Non-pigmented ciliary epithelial cell (primary cell): ENCODE results near the gene UBAC2.
A peak's percentile ranks its signal among the peaks of the same experiment; 100 is the strongest.
"Not testable (repeated sequence)": the region's sequence is repeated elsewhere in the genome, so short reads cannot be mapped to it uniquely, and the experiment has no call there.

Source experiments
- DNase-seq: peaks from one replicate; pipeline ENCODE4 v3.0.0-alpha.2; 2010; ENCODE audit warnings: low read depth

UBAC2 gene

GRCh38 chr13:99249178-99249577 is 48.5 kb downstream of the UBAC2 start:
- DNase-seq = not testable (repeated sequence)

- DNase-seq = not testable (repeated sequence)
Observed at GRCh38 chr13:99249606-99250005, 49.0 kb downstream of the UBAC2 start.

DNA sequence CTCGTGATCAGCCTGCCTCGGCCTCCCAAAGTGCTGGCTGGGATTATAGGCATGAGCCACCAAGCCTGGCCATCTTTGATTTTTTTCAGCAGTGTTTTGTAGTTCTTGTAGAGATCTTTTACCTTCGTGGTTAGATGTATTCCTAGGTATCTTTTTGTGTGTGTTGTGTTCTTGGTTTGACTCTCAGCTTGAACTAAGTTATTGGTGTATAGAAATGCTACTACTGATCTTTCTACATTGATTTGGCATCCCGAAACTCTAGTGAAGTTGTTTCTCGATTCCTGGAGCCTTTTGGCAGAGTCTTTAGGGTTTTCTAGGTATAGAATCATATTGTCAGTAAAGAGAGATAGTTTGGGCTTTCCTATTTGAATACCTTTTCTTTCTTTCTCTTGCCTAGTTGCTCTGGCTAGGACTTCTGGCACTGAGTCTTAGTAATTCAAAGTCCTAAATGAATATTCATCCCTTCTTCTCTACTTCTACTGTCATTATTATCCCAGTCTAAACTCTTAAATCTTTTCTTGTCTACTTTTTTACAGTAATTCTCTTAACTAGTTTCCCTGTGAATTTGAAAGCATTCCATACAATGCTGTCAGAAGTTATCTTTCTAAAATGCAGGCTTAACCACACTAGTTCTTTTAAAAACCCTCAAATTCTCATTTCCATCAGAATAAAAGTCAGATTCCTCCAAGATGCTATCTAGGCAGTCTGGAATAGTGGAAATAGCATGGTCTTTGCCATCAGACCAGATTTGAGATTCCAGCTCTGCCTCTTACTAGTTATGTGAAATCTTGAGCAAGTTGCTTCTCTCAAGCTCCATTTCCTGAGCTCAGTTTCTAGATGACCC is 50.5 kb downstream of the UBAC2 start:
- no peak for DNase-seq

GRCh38 chr13:99251921-99252320 is 51.3 kb downstream of the UBAC2 start:
- DNase-seq = no peak

- DNase-seq = no peak
Observed at GRCh38 chr13:99254830-99255229, 54.2 kb downstream of the UBAC2 start.

DNA sequence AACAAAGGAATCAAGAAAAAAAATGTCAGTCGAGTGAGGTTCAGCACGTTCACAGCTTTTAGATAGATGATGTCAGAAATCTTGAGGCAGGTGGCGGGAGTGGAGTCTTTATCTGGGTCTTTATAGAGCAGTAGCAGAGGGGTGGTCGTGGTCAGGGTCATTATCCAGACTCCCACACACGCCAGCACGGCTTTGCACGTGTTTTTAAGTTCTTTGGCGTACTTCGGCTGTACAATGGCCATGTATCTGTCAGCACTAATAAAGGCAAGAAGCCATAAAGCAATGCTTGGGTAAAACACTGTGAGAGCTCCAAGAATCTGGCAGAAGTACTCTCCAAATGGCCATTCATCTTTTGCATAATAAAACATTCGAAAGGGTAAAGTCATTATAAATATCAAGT is 54.6 kb downstream of the UBAC2 start:
- no peak for DNase-seq

- DNase-seq = no peak
Observed at GRCh38 chr13:99256283-99256682, 55.6 kb downstream of the UBAC2 start.

DNA sequence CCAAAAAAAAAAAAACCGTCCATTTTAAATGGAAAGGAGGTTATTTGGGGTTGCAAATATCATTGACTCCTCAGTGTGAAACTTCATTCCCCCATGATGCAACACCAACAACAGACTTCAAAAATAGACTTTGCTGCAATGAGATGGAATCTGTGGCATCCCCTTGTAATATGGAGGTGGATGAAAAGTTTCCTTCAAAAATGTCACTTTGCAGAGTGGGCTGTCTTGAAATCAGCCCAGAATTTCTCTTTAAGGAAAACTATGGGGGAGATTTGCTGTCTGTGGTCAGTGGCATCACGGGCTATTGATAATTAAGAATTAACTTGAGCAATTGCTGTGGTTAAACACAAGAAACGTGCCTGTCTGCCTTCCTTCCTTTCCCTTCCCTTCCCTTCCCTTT is 56.1 kb downstream of the UBAC2 start:
- peak; percentile 34 for DNase-seq

DNA sequence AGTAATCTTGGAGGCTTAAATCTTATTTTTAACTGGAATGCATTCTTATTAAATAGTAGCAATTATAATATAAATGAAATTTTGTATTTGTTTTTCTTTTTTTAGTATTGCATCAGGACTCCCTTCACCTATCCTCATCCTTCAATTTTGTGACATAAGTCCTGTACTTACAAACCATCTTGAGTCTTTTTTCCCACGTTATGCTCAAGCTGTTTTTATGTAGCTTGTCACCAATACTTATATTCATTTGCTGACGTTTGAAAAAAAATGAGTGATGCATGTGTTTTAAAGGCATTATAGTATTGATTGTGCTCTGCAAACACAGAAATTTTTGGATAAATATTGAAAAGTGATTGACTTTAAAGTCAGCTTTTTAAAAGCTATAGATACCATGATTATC is 56.6 kb downstream of the UBAC2 start:
- DNase-seq = no peak

GRCh38 chr13:99258210-99258860 is 57.7 kb downstream of the UBAC2 start, which contains the start of gene GPR18:
GPR18 (minus strand) TSS chr13:99258379; CDS start chr13:99255872, 2,507 bp downstream.
- no peak for DNase-seq

DNA sequence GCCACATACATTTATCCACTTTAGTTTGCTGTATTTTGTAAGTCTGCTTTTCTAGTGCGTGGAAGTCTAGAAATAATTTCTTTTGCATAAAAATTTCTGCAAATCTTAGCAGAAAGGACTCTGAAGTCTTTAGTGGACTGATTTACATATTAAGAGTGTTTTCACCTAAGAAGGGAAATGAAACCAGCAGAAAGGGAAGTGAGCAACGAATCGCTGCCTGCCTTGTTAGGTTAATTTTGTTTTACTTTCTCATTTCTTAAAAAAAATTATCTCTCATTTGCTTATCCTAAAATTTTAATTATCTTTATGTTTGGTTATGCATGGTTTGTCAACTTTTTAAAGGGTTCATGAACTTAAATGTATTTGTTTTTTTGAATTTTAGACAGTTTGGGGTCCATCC is 58.3 kb downstream of the UBAC2 start:
- no peak for DNase-seq

GRCh38 chr13:99260216-99260615 is 59.6 kb downstream of the UBAC2 start:
- no peak for DNase-seq

DNA sequence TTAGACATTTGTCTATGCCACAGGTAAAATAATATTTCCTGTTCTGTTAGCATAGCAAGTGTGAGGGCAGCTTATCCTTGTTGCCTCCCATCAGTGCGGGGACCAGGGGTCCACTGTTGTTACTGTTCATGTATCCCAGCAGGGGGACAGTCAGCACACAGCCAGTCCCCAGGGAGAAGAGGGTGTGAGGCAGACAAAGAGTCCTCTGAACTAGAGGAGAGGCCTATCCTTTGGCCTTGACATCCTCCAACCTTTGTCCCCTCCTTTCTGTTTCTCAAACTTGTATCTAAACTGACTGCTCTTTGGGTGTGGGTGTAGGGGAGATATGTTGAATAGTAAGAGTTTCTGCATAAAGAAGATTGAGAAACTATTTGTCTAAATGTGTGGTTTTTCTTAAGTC is 60.4 kb downstream of the UBAC2 start:
- DNase-seq = no peak

DNA sequence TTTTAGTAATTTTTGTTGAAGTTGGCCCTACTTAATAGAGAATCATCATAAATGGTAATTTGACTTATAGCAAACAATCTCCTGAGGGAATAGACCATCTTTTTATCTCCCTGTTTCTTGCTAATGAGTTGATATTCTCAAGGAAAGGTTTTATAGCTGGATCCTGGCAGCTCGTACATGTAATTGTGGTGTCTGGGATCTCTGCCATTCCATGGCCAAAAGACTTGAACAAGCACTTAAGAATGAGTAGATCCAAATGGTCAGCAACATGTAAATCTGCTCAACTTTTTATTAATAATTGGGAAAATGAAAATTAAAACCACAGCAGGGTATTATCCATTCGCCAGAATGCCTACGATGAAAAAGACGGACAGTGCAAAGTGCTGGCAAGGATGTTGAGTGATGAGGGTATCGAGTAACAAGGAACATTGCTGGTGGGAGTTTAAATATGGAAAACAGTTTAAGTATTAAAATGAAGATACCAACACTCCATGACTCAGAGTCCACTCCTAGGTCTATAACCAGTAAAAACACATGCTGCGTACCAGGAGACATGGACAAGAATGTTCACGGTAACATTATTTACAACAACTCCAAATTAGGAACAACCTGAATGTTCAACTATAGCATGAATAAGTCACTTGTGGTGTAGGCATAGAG is 62.6 kb downstream of the UBAC2 start:
- no peak for DNase-seq

DNA sequence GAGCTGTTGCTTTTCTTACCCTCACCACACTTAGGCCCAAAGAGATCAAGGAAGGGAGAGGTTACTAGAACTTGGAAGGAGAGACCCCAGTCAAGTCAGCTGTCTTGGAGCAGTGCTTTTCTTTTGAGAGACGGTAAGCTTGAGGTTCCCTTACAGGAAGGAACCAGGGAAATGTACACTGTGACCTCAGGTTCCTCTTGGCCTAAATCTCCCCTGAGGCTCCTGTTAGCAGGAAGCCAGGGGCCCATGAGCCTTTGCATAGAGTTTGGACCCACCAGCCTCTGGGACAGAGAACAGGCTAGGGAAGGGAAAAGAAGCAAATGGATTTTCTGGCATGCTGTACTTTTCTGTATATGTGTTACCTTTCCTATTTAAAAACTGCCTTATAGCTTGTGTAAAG is 63.4 kb downstream of the UBAC2 start:
- no peak for DNase-seq

- DNase-seq = no peak
Observed at GRCh38 chr13:99265162-99265800, 64.6 kb downstream of the UBAC2 start.

DNA sequence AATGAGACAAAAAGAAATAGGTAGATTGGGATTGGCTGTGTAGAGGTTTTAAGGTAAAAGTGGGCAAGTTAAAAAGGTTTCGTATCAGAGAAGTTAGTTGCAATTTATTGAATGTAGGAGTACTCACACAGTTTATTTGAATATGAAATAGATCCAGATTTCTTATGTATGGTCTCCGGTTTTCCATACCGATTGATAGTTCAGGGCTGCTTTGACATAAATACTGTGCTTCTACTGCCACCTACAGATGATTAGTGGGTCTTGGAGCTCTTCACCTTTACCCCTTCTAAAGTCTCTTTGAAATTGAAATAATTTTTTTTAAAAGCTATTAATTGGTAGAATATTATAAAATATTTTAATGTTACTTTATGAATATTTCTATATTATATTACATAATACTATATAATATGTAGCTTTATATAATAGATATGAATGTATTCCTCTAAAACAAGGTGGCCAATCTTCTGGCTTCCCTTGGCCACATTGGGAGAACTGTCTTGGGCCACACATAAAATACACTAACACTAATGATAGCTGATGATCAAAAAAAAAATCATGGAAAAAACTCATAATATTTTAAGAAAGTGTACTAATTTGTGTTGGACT is 65.3 kb downstream of the UBAC2 start:
- DNase-seq = no peak

DNA sequence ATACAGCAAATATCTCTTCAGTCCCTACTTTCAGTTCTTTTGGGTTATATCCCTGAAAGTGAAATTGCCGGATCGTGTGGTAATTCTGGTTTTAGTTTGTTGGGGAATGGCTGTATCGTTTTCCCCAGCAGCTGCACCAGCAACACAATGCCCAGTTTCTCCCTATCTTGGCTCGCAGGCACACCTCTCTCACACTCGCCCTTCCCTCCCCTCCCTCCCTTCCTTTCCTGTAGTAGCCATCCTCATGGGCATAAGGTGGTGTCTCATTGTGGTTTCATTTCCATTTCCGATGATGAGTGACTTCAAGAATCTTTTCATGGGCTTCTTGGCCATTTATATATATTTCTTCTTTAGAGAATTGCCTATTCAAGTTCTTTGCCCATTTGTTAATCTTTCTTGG is 66.2 kb downstream of the UBAC2 start:
- DNase-seq = no peak

GRCh38 chr13:99267927-99268326 is 67.3 kb downstream of the UBAC2 start:
- no peak for DNase-seq

- no peak for DNase-seq
Observed at GRCh38 chr13:99268822-99269221, 68.2 kb downstream of the UBAC2 start.

- no peak for DNase-seq
Observed at GRCh38 chr13:99269627-99270241, 69.1 kb downstream of the UBAC2 start.

DNA sequence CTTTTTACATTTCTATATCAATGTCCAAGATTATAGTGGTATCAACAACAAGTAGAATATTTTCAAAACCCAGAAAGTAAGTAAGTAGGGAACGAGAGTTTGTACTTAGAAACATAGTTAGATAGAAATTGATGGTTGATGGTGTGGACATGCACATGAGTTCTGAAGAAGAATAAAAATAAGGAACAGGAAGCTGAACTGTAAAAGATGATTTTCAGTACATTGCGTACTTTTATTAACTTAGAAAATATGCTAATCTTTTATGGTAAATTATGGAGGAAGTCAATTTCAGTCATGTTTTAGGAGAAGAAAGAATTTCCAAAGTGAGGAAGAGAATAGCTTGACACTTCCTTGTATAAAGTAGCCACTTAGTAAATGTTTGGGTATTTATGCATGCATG is 69.9 kb downstream of the UBAC2 start:
- DNase-seq = no peak
